ENCODE results near the gene COX7C.
A peak's percentile ranks its signal among the peaks of the same experiment; 100 is the strongest.
"Not testable (repeated sequence)": the region's sequence is repeated elsewhere in the genome, so short reads cannot be mapped to it uniquely, and the experiment has no call there.

COX7C gene

DNA sequence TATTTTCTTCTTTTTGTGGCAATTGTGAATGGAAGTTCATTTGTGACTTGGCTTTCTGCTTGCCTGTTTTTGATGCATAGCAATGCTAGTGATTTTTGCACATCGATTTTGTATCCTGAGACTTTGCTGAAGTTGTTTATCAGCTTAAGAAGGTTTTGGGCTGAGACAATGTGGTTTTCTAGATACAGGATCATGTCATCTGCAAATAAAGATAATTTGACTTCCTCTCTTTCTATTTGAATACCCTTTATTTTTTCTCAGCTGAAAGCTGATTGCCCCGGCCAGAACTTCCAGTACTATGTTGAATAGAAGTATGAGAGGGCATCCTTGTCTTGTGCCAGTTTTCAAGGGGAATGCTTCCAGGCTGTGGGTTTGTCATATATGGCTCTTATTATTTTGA lies 43.0 kb downstream of the COX7C start:
- DNase-seq (ENCODE audit: extremely low read depth in 1 of 2, low read depth in 1 of 2) = not testable (repeated sequence)

DNA sequence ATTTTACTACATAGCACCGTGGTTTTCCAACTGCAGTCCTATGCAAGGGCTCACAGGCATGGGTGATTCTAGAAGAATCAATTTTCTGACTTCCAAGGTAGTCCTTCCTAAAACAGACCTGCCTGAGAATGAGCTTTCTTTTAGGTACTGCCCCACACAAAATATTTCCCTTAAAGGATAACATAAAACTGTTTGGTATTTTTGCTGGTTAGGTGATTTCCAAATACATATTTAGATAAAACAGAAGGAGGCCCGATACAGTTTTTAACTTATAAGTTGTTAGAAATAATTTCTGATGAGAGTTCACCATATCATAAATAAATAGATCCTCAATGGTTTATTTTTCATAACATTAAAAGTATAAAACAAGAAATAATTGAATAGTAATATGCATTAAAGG lies 46.4 kb downstream of the COX7C start:
- no peak for DNase-seq (ENCODE audit: extremely low read depth in 1 of 2, low read depth in 1 of 2)

- peak in 1 of 2 donors; percentile 1 for DNase-seq (ENCODE audit: extremely low read depth in 1 of 2, low read depth in 1 of 2)
Observed at GRCh38 chr5:86665984-86666760, 48.4 kb downstream of the COX7C start.

DNA sequence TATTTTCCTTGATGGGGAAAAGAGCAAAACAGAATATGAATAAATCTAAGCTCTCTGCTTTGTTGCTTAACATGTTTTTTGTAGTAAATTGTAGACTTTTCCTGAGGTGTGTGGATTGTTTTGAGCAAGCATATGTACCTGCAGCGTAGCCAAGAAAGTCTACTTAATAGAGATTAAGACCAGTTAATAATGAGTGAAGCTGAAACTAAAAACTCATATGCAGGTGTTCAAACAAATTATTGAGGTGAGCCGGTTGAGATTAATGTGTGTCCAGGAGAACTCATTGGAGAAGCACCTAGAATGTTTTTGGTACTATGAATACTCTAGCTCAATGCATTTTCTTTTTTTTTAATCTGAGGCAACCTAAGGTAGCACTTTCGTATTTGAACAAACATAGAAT lies 49.2 kb downstream of the COX7C start:
- no peak for DNase-seq (ENCODE audit: extremely low read depth in 1 of 2, low read depth in 1 of 2)
